OCI-LY1 (cell line): ENCODE data around the gene PLCD3.

ENCODE experiments used
- EZH2 ChIP-seq: fragments of 200-600 bp; sonication (generic), shearing (Covaris generic); IDR thresholded peaks from 2 replicates; pipeline ENCODE4 v1.8.0; 2017; ENCODE audit warnings: borderline replicate concordance, mixed run types, mild to moderate bottlenecking, antibody characterized with exemption, low read length, moderate library complexity, mixed read lengths
- TF ChIP-seq, protein P1 (sequence below): fragments of 200-600 bp; sonication (generic), shearing (Covaris generic); IDR thresholded peaks from 2 replicates; pipeline ENCODE4 v1.5.1; 2017; ENCODE audit warnings: mild to moderate bottlenecking, antibody characterized with exemption, low read length, moderate library complexity, mixed read lengths

DNA sequence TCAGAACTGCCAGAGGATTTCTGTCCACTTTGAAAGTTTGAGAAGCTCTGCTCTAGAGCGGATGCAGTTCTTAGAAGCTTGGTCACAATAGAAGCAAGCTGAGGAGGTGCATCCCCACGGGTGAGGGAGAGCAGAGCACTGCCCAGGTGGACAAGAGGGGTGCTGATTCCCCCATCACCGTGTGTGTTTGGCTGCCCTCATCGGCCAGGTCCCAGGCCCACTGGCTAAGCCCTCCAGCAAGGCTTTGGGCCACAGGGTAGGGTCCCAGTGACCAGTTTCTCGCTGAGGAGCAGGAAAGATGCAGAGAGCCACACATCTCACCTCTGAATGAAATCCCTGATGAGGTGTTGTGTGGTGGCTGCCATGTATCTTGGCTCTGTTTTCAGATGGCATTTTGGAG lies 44.3 kb downstream of the PLCD3 start:
- TF ChIP-seq, protein P1, sequence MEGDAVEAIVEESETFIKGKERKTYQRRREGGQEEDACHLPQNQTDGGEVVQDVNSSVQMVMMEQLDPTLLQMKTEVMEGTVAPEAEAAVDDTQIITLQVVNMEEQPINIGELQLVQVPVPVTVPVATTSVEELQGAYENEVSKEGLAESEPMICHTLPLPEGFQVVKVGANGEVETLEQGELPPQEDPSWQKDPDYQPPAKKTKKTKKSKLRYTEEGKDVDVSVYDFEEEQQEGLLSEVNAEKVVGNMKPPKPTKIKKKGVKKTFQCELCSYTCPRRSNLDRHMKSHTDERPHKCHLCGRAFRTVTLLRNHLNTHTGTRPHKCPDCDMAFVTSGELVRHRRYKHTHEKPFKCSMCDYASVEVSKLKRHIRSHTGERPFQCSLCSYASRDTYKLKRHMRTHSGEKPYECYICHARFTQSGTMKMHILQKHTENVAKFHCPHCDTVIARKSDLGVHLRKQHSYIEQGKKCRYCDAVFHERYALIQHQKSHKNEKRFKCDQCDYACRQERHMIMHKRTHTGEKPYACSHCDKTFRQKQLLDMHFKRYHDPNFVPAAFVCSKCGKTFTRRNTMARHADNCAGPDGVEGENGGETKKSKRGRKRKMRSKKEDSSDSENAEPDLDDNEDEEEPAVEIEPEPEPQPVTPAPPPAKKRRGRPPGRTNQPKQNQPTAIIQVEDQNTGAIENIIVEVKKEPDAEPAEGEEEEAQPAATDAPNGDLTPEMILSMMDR: no peak
- TF ChIP-seq EZH2: no peak
